Lung (tissue), 12 donors: ENCODE results near the gene SHANK2. TPM values are rescaled to one million over a fixed set of nuclear protein-coding genes. Genes with fewer than 3 reads are reported as not detected.

Source experiments
- ATAC-seq: fragments of 200-7000 bp; cut with Tn5 transposase; one replicate; pipeline ENCODE4 v1.9.1; 2020; ENCODE audit warnings: moderate number of reproducible peaks; ENCODE audit not compliant: insufficient read depth, low FRiP score
- DNase-seq, 3 donors: peaks; one replicate each; pipeline ENCODE4 v3.0.0-alpha.2; 2013 to 2017
- H3K27ac ChIP-seq, 2 donors: one replicate each; pipeline ENCODE4 v1.5.1; 2013; ENCODE audit warnings: mild to moderate bottlenecking in 2 of 2, moderate library complexity in 2 of 2, control low read depth in 1 of 2, inconsistent platforms in 1 of 2, low read depth in 1 of 2, low read length in 1 of 2
- H3K27me3 ChIP-seq, 3 donors: one replicate each; pipeline ENCODE4 v1.5.1; 2013; ENCODE audit warnings: low read length in 2 of 3; ENCODE audit not compliant: control insufficient read depth in 3 of 3, insufficient read depth in 3 of 3
- H3K36me3 ChIP-seq, 4 donors: one replicate each; pipeline ENCODE4 v1.5.1; 2013; ENCODE audit warnings: low read length in 4 of 4, mild to moderate bottlenecking in 1 of 4, moderate library complexity in 1 of 4; ENCODE audit not compliant: control insufficient read depth in 4 of 4, insufficient read depth in 4 of 4
- H3K4me1 ChIP-seq, 5 donors: one replicate each; pipeline ENCODE4 v1.5.1; 2013; ENCODE audit warnings: low read length in 5 of 5, mild to moderate bottlenecking in 2 of 5, moderate library complexity in 1 of 5; ENCODE audit not compliant: control insufficient read depth in 5 of 5, insufficient read depth in 5 of 5
- H3K4me3 ChIP-seq: one replicate; pipeline ENCODE4 v1.5.1; 2013; ENCODE audit warnings: mild to moderate bottlenecking, control low read depth, moderate library complexity
- H3K9ac ChIP-seq, 2 donors: one replicate each; pipeline ENCODE4 v1.5.1; 2013; ENCODE audit warnings: low read length in 2 of 2, control low read depth in 1 of 2; ENCODE audit not compliant: insufficient read depth in 1 of 2
- H3K9me3 ChIP-seq, 4 donors: one replicate each; pipeline ENCODE4 v1.5.1; 2013; ENCODE audit warnings: low read length in 3 of 4, mild to moderate bottlenecking in 1 of 4, moderate library complexity in 1 of 4; ENCODE audit not compliant: control insufficient read depth in 4 of 4, insufficient read depth in 3 of 4
- CTCF ChIP-seq: IDR thresholded peaks from 2 replicates; pipeline ENCODE4 v1.5.1; 2012; ENCODE audit warnings: mild to moderate bottlenecking; ENCODE audit errors: control extremely low read depth, extremely low read depth
- WGBS, 2 donors: extraction: QIAGEN DNeasy Blood & Tissue Kit; methylation state at CpG; one replicate each; pipeline ENCODE4 v1.1.7; 2013; 5-methylcytosine and 5-hydroxymethylcytosine counted together
- polyA plus RNA-seq, 2 donors: library from polyadenylated mRNA; stranded (reverse); fragments of 200-250 nt; gene quantifications; one replicate each; pipeline ENCODE4 v1.2.1, GENCODE V29; 2013
- total RNA-seq, 2 donors: library from RNA; depleted of rRNA in 1 of 2; stranded (reverse); fragments of >200 nt in 1 of 2; gene quantifications; one replicate each; pipeline ENCODE4 v1.2.1, GENCODE V29; 2014 to 2021
- donor health status: control.
- donor health status: control.
- donor health status: Bipolar disorder and iron deficiency.
- donor health status: healthy.
- donor health status: DM: yes; HTN: yes; CAD: no.

The SHANK2 gene
- total and polyA plus RNA-seq, 4 donors, result 3.0 to 55.4 (median 25.9) TPM

- Histone ChIP-seq H3K27ac (no peak overlapping the region), H3K4me1 (no peaks in the 10 kb centered on the region), H3K9ac (no peak overlapping the region), H3K27me3 (no peaks in the 10 kb centered on the region), H3K4me3 (no peak overlapping the region), H3K36me3 (peaks cover 0 to 3% (median 0%) of the 10 kb centered on the region in 4 donors), H3K9me3 (peaks cover 0 to 2% (median 0%) of the 10 kb centered on the region in 4 donors)
- ATAC-seq (no peak), DNase-seq (no peak)
- 89 to 99% methylated on average over 1 of the region's 1 CpG for WGBS, 2 donors
- TF ChIP-seq CTCF, result no peak
Observed at GRCh38 chr11:71228961-71229360, 23.4 kb downstream of the SHANK2 start.

- TF ChIP-seq CTCF, result no peak
- H3K9ac ChIP-seq, result no peak overlapping the region
- ATAC-seq (no peak), DNase-seq (no peak)
- no peak overlapping the region for H3K27ac ChIP-seq
- H3K27me3 ChIP-seq, result no peaks in the 10 kb centered on the region
- H3K36me3 ChIP-seq, result peaks cover 0 to 5% (median 0%) of the 10 kb centered on the region in 4 donors
- no peaks in the 10 kb centered on the region for H3K4me1 ChIP-seq
- 50 to 70% methylated on average over 1 of the region's 1 CpG for WGBS, 2 donors
- no peak overlapping the region for H3K4me3 ChIP-seq
- peaks cover 0 to 2% (median 0%) of the 10 kb centered on the region in 4 donors for H3K9me3 ChIP-seq
Observed at GRCh38 chr11:71227058-71227659, 25.2 kb downstream of the SHANK2 start.

GRCh38 chr11:71223671-71224660 is 28.4 kb downstream of the SHANK2 start:
- peaks cover 0 to 7% (median 0%) of the 10 kb centered on the region in 4 donors for H3K36me3 ChIP-seq
- H3K27ac ChIP-seq, result no peak overlapping the region
- no peaks in the 10 kb centered on the region for H3K4me1 ChIP-seq
- ATAC-seq (no peak), DNase-seq (no peak)
- no peak overlapping the region for H3K9ac ChIP-seq
- TF ChIP-seq CTCF, result no peak
- H3K4me3 ChIP-seq, result no peak overlapping the region
- peaks cover 0 to 2% (median 0%) of the 10 kb centered on the region in 4 donors for H3K9me3 ChIP-seq
- no peaks in the 10 kb centered on the region for H3K27me3 ChIP-seq
- 93% methylated on average over 23 of the region's 23 CpGs for WGBS, 2 donors
